PC-9 (cell line): Measurements from ENCODE around the gene SCART1. TPM values are rescaled to one million over a fixed set of nuclear protein-coding genes. Genes with fewer than 3 reads are reported as not detected.

Experiments used
- BruUV-seq: library from RNA; stranded (reverse); fragments of 400-500 nt; replicated peaks from 2 replicates; lab custom pipeline; 2021; lab: Mats Ljungman, UMichigan
- CTCF ChIA-PET: fragments of 300-600 bp; sonication (Branson Sonifier 250); formaldehyde crosslinking; loops from one replicate; lab custom pipeline; 2022; ENCODE audit warnings: antibody characterized with exemption; lab: Charles Lee
- POLR2A ChIA-PET: fragments of 300-600 bp; sonication (Branson Sonifier 250); formaldehyde crosslinking; loops from one replicate; lab custom pipeline; 2022; ENCODE audit warnings: antibody characterized with exemption; ENCODE audit not compliant: unreplicated experiment; lab: Charles Lee
- DNase-seq, 2 experiments: peaks; one replicate each; pipeline versions ENCODE4 v3.0.0 to v3.0.0-alpha.2; 2015 to 2022; ENCODE audit warnings: mixed read lengths in 1 of 2
- H2AFZ ChIP-seq: fragments of 200-600 bp; sonication (generic); 2 replicates; pipeline ENCODE4 v1.8.1; 2017; ENCODE audit warnings: antibody characterized with exemption
- H3F3A ChIP-seq: fragments of 200-600 bp; sonication (generic); 2 replicates; pipeline ENCODE4 v1.8.1; 2017; ENCODE audit warnings: antibody characterized with exemption, mild to moderate bottlenecking, low read depth; ENCODE audit not compliant: insufficient read depth
- H3K27ac ChIP-seq: fragments of 200-600 bp; sonication (generic); 2 replicates; pipeline ENCODE4 v1.6.1; 2016; ENCODE audit warnings: mixed run types
- H3K27me3 ChIP-seq: fragments of 200-600 bp; sonication (generic); 2 replicates; pipeline ENCODE4 v1.6.1; 2016; ENCODE audit warnings: low read depth, mixed run types; ENCODE audit not compliant: insufficient read depth
- H3K36me3 ChIP-seq: fragments of 200-600 bp; sonication (generic); 2 replicates; pipeline ENCODE4 v1.6.1; 2016; ENCODE audit warnings: low read depth, mixed run types
- H3K4me1 ChIP-seq: fragments of 200-600 bp; sonication (generic); replicated peaks from 2 replicates; pipeline ENCODE4 v1.6.1; 2016; ENCODE audit warnings: mixed run types; ENCODE audit not compliant: insufficient read depth
- H3K4me2 ChIP-seq: fragments of 200-600 bp; sonication (generic); 2 replicates; pipeline ENCODE4 v1.6.1; 2017; ENCODE audit warnings: mixed run types
- H3K4me3 ChIP-seq: fragments of 200-600 bp; sonication (generic); 2 replicates; pipeline ENCODE4 v1.6.1; 2016; ENCODE audit warnings: mixed run types
- H3K79me2 ChIP-seq: fragments of 200-600 bp; sonication (generic); 2 replicates; pipeline ENCODE4 v1.6.1; 2017; ENCODE audit warnings: low read depth, mixed run types
- H3K9me2 ChIP-seq: fragments of 200-600 bp; sonication (generic); 2 replicates; pipeline ENCODE4 v1.8.1; 2017; ENCODE audit warnings: mild to moderate bottlenecking; ENCODE audit not compliant: insufficient read depth
- H3K9me3 ChIP-seq: fragments of 200-600 bp; sonication (generic); 2 replicates; pipeline ENCODE4 v1.8.1; 2016; ENCODE audit warnings: low read depth; ENCODE audit not compliant: insufficient read depth
- H4K20me1 ChIP-seq: fragments of 200-600 bp; sonication (generic); 2 replicates; pipeline ENCODE4 v1.8.1; 2017; ENCODE audit not compliant: insufficient read depth
- EZH2 ChIP-seq: fragments of 200-600 bp; sonication (generic); IDR thresholded peaks from 2 replicates; pipeline ENCODE4 v1.8.0; 2017; ENCODE audit warnings: antibody characterized with exemption, low read depth
- intact Hi-C: fragments of 100-400 bp; cut with micrococcal nuclease; formaldehyde crosslinking; loops from one replicate; pipeline ENCODE4 v1.10.0; 2022; ENCODE audit not compliant: unreplicated experiment
- total RNA-seq: library from RNA; stranded (reverse); gene quantifications from 2 replicates; pipeline ENCODE4 v1.2.3, GENCODE V29; 2021
- TF ChIP-seq, protein P1 (sequence below): fragments of 200-600 bp; sonication (generic); conservative IDR thresholded peaks from 2 replicates; pipeline ENCODE4 v1.6.1; 2017; ENCODE audit warnings: mixed run types, antibody characterized with exemption, mild to moderate bottlenecking, moderate library complexity

The SCART1 gene
- total RNA-seq, 1 experiment from 2014 or later = 1.0 TPM

DNA sequence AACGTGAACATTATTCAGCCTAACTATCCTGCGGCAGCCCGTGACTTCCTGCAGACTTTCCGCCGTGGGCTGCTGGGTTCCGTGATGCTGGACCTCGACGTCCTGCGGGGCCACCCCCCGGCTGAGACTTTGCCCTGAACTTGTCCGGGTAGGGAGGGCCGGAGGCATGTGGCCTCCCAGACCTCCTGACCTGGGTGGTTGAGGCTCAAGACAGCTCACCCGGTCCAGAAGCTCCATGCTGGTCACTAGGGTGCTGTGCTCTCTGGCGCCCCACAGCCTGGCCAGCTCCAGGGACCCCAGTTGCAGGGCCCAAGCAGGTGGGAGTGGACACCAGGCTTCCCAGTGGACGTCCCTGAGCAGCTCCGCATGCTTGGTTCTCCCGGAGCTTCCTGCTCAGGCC lies 33.7 kb upstream of the SCART1 start:
- CTCF ChIA-PET = no interaction called here
- Histone ChIP-seq H3K9me3 (no peaks in the 10 kb centered on the region), H3K27ac (no peak overlapping the region), H3K4me3 (no peak overlapping the region), H3K79me2 (no peaks in the 10 kb centered on the region), H2AFZ (no peak overlapping the region), H3K27me3 (no peaks in the 10 kb centered on the region), H3K9me2 (no peaks in the 10 kb centered on the region), H3K4me2 (no peak overlapping the region), H4K20me1 (no peaks in the 10 kb centered on the region), H3K4me1 (no peaks in the 10 kb centered on the region), H3F3A (no peaks in the 10 kb centered on the region), H3K36me3 (no peaks in the 10 kb centered on the region)
- no peak for DNase-seq
- no TSS peak for BruUV-seq
- POLR2A ChIA-PET = no interaction called here
- intact Hi-C loops = no loop called here
- TF ChIP-seq, protein P1, sequence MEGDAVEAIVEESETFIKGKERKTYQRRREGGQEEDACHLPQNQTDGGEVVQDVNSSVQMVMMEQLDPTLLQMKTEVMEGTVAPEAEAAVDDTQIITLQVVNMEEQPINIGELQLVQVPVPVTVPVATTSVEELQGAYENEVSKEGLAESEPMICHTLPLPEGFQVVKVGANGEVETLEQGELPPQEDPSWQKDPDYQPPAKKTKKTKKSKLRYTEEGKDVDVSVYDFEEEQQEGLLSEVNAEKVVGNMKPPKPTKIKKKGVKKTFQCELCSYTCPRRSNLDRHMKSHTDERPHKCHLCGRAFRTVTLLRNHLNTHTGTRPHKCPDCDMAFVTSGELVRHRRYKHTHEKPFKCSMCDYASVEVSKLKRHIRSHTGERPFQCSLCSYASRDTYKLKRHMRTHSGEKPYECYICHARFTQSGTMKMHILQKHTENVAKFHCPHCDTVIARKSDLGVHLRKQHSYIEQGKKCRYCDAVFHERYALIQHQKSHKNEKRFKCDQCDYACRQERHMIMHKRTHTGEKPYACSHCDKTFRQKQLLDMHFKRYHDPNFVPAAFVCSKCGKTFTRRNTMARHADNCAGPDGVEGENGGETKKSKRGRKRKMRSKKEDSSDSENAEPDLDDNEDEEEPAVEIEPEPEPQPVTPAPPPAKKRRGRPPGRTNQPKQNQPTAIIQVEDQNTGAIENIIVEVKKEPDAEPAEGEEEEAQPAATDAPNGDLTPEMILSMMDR = no peak
- no peak for TF ChIP-seq EZH2

- no peak for DNase-seq
- H3F3A ChIP-seq = no peaks in the 10 kb centered on the region
- intact Hi-C loops = no loop called here
- TF ChIP-seq EZH2 = no peak
- TF ChIP-seq, protein P1 = no peak
- no peak overlapping the region for H3K4me3 ChIP-seq
- CTCF ChIA-PET = no interaction called here
- no peaks in the 10 kb centered on the region for H3K36me3 ChIP-seq
- H3K4me1 ChIP-seq = no peaks in the 10 kb centered on the region
- H3K27me3 ChIP-seq = no peaks in the 10 kb centered on the region
- no peaks in the 10 kb centered on the region for H4K20me1 ChIP-seq
- BruUV-seq = no TSS peak
- no peaks in the 10 kb centered on the region for H3K9me3 ChIP-seq
- POLR2A ChIA-PET = no interaction called here
- H2AFZ ChIP-seq = no peak overlapping the region
- no peaks in the 10 kb centered on the region for H3K79me2 ChIP-seq
- no peaks in the 10 kb centered on the region for H3K9me2 ChIP-seq
- H3K4me2 ChIP-seq = no peak overlapping the region
- H3K27ac ChIP-seq = no peak overlapping the region
These were observed 33.2 kb upstream of the SCART1 start for GRCh38 chr10:133420579-133420978.

DNA sequence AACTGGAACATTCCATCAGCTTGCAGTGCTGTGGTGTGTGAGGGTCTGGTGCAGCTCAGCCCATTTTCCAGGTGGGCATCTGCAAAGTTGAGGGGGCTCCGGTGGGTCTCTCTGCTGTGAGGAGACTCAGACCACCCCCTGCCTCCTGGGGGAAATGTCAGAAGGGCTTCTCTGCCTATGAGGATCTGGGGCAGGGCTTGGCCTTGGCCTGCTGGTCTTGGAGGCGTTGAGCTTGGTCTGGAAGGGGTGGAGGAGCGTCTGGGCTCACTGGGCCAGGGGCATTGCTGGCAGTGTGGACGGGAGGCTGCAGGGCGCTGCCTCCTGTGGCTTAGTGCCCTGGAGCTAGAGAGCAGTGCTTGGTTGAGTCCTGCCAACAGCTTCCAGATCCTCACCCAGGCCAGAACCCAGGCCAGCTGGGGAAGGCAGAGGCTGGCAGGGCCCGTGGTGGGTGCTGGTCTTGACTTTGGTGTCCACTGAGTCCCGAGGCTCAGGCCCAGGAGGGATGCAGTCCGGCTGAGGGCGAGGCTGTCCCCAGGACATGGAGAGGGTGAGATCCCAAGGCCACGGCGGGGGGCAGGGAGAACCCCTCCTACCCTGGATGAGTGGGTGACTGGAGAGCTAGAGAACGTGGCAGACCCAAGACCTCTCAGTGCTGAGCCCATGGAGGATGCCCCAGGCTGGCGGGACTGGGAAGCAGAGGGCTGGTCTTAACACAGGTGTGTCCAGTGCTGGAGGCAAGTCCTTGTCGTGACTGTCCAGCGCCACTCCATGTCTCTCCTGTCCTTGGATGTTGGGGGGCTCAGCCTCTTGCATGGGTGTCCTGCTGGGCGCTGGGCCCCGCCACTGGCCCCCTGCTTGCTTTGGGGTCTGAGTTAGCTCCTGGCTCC lies 32.2 kb upstream of the SCART1 start:
- H3F3A ChIP-seq = no peaks in the 10 kb centered on the region
- H3K27ac ChIP-seq = no peak overlapping the region
- no peaks in the 10 kb centered on the region for H3K4me1 ChIP-seq
- no peak overlapping the region for H2AFZ ChIP-seq
- no TSS peak for BruUV-seq
- H3K79me2 ChIP-seq = no peaks in the 10 kb centered on the region
- H3K27me3 ChIP-seq = no peaks in the 10 kb centered on the region
- H3K9me3 ChIP-seq = no peaks in the 10 kb centered on the region
- no peaks in the 10 kb centered on the region for H4K20me1 ChIP-seq
- no peaks in the 10 kb centered on the region for H3K9me2 ChIP-seq
- CTCF ChIA-PET = no interaction called here
- no peak overlapping the region for H3K4me2 ChIP-seq
- no peak overlapping the region for H3K4me3 ChIP-seq
- DNase-seq = no peak
- intact Hi-C loops = no loop called here
- TF ChIP-seq, protein P1 = no peak
- no peaks in the 10 kb centered on the region for H3K36me3 ChIP-seq
- POLR2A ChIA-PET = no interaction called here
